Measurements from ENCODE around the gene CPS1. TPM values are rescaled to one million over a fixed set of nuclear protein-coding genes. Genes with fewer than 3 reads are reported as not detected.

CPS1 gene
- total and polyA plus RNA-seq, 2 donors (not counting 3 experiments of a cell fraction or from before 2014, with no cell fraction given), result 0.18 to 0.53 TPM

GRCh38 chr2:210617318-210617717 lies 60.9 kb downstream of the CPS1 start:
- H3K4me3 ChIP-seq (replicated peaks in 1 of 3; ENCODE audit: insufficient read depth in 1 of 3, low read depth in 1 of 3, low read length in 3 of 3), result no peak overlapping the region
- no peak overlapping the region for H3K4me2 ChIP-seq (ENCODE audit: insufficient read depth, low read length)
- H4K20me1 ChIP-seq (replicated peaks; ENCODE audit: control insufficient read depth, extremely low read depth, insufficient read depth, low read length), result no peaks in the 10 kb centered on the region
- dilution Hi-C loops (cut with MboI; ENCODE audit: extremely low pct_ligation_motif_present, low sequenced_read_pairs) (no loop called here), intact Hi-C loops (cut with micrococcal nuclease) (loop anchor here (1.0 to 5.0 kb wide), 4 partner anchors 418 to 1949 kb away; no protein-coding TSS in a partner anchor)
- H3K27me3 ChIP-seq (ENCODE audit: control insufficient read depth in 2 of 2, insufficient read depth in 2 of 2, low read length in 2 of 2), result no peaks in the 10 kb centered on the region
- no TSS peak for BruUV-seq (replicated peaks)
- no peaks in the 10 kb centered on the region for H3K9me3 ChIP-seq (replicated peaks; ENCODE audit: control insufficient read depth, insufficient read depth, low read length)
- H3K79me2 ChIP-seq (ENCODE audit: control insufficient read depth, insufficient read depth, low read length), result no peaks in the 10 kb centered on the region
- FAIRE-seq, result no peak
- DNase-seq (ENCODE audit: low read depth, low spot score), result no peak
- H3K9ac ChIP-seq (replicated peaks; ENCODE audit: extremely low read depth, insufficient read depth, low read length), result no peak overlapping the region
- H2AFZ ChIP-seq (ENCODE audit: low read depth, low read length), result no peak overlapping the region
- ChIA-PET POLR2A (no interaction called here), CTCF (interaction anchor here (0.6 to 3.0 kb wide), 10 partner anchors 10 to 1950 kb away, joined by 3 to 89 read pairs (median 6); no protein-coding TSS in a partner anchor)
- TF ChIP-seq CTCF (IDR thresholded peaks at IDR 0.05; ENCODE audit: extremely low read depth in 1 of 2, insufficient read depth in 1 of 2, low read depth in 1 of 2, low read length in 2 of 2) (no peak), FOS (IDR thresholded peaks at IDR 0.05; ENCODE audit: borderline replicate concordance, insufficient read depth, low read length) (no peak), MYC (IDR thresholded peaks at IDR 0.05; ENCODE audit: low read depth, low read length) (no peak), POLR2A (IDR thresholded peaks at IDR 0.05; ENCODE audit: low read depth, low read length) (no peak), POLR2AphosphoS5 (IDR thresholded peaks at IDR 0.05; ENCODE audit: insufficient read depth, low read depth, low read length) (no peak), GATA2 (IDR thresholded peaks at IDR 0.05; ENCODE audit: insufficient read depth, insufficient read length, low read depth, low read length) (no peak)
- H3K36me3 ChIP-seq (ENCODE audit: control insufficient read depth in 2 of 2, extremely low read depth in 1 of 2, insufficient read depth in 2 of 2, low read length in 2 of 2), result no peaks in the 10 kb centered on the region
- no peaks in the 10 kb centered on the region for H3K4me1 ChIP-seq (ENCODE audit: control insufficient read depth, extremely low read depth, insufficient read depth, low read length)
- no peaks in the 10 kb centered on the region for H3K9me1 ChIP-seq (replicated peaks; ENCODE audit: control insufficient read depth, extremely low read depth, insufficient read depth, low read length)
- no peak overlapping the region for H3K27ac ChIP-seq (ENCODE audit: insufficient read depth, low read depth, low read length)
